ENCODE measurements around the gene NFIB.

The NFIB gene

GRCh38 chr9:14097666-14098415, 216.1 kb downstream of the NFIB start:
- FAIRE-seq (no peak), DNase-seq (ENCODE audit: insufficient read length, low spot score) (no peak)
- no peak for TF ChIP-seq CTCF (IDR thresholded peaks at IDR 0.05; ENCODE audit: insufficient read depth, missing control alignments)

GRCh38 chr9:14097215-14097614, 216.7 kb downstream of the NFIB start:
- DNase-seq (ENCODE audit: insufficient read length, low spot score) (no peak), FAIRE-seq (no peak)
- no peak for TF ChIP-seq CTCF (IDR thresholded peaks at IDR 0.05; ENCODE audit: insufficient read depth, missing control alignments)

GRCh38 chr9:14096258-14096922, 217.6 kb downstream of the NFIB start:
- FAIRE-seq, result no peak
- no peak for DNase-seq (ENCODE audit: insufficient read length, low spot score)
- no peak for TF ChIP-seq CTCF (IDR thresholded peaks at IDR 0.05; ENCODE audit: insufficient read depth, missing control alignments)

- TF ChIP-seq CTCF (IDR thresholded peaks at IDR 0.05; ENCODE audit: insufficient read depth, missing control alignments), result no peak
- no peak for FAIRE-seq
- DNase-seq (ENCODE audit: insufficient read length, low spot score), result no peak
Measured at GRCh38 chr9:14095277-14095676, 218.7 kb downstream of the NFIB start.

GRCh38 chr9:14094491-14094890, 219.4 kb downstream of the NFIB start:
- DNase-seq (ENCODE audit: insufficient read length, low spot score), result no peak

GRCh38 chr9:14092344-14092743, 221.6 kb downstream of the NFIB start:
- DNase-seq (ENCODE audit: insufficient read length, low spot score), result no peak
- peak; percentile 48 for FAIRE-seq

More at GRCh38 chr9:14094491-14094890, 219.4 kb downstream of the NFIB start:
- TF ChIP-seq CTCF (IDR thresholded peaks at IDR 0.05; ENCODE audit: insufficient read depth, missing control alignments), result no peak
- no peak for FAIRE-seq

More at GRCh38 chr9:14092344-14092743, 221.6 kb downstream of the NFIB start:
- TF ChIP-seq CTCF (IDR thresholded peaks at IDR 0.05; ENCODE audit: insufficient read depth, missing control alignments), result no peak

Measured in D721Med (cell line).